HepG2 (cell line): Measurements from ENCODE around the gene HSPA5. TPM values are rescaled to one million over a fixed set of nuclear protein-coding genes. Genes with fewer than 3 reads are reported as not detected.

ENCODE experiments used
- ATAC-seq: fragments of 200-7000 bp; cut with Tn5 transposase; 3 replicates; pipeline ENCODE4 v1.9.1; 2020; ENCODE audit warnings: mild to moderate bottlenecking, moderate library complexity
- BruUV-seq: library from RNA; stranded (reverse); fragments of 400-500 nt; replicated peaks from 2 replicates; lab custom pipeline; 2021; lab: Mats Ljungman, UMichigan
- CTCF ChIA-PET: fragments of 300-600 bp; formaldehyde crosslinking; extraction: SDS; loops from one replicate; lab custom pipeline; 2021; ENCODE audit warnings: low total read pairs, inconsistent platforms, low intra/inter-chr PET ratio; lab: Yijun Ruan, JAX
- POLR2A ChIA-PET: fragments of 350-600 bp; sonication (Branson Sonifier 250); formaldehyde crosslinking; loops from one replicate; lab custom pipeline; 2020; ENCODE audit warnings: antibody characterized with exemption, inconsistent platforms; lab: Yijun Ruan, JAX
- DNase-seq: peaks from one replicate; pipeline ENCODE4 v3.0.0-alpha.2; 2015; ENCODE audit warnings: low spot score
- FAIRE-seq: peaks from 3 replicates; lab custom pipeline; 2011; peaks lifted over from hg19 to GRCh38; lab: Jason Lieb, UNC
- H2AFZ ChIP-seq: one replicate; pipeline ENCODE4 v1.6.1; 2011; ENCODE audit warnings: low read length, inconsistent platforms
- H3K27ac ChIP-seq: fragments of 300-600 bp; 3 replicates; pipeline ENCODE4 v1.8.0; 2011; ENCODE audit warnings: mixed run types, mild to moderate bottlenecking, mixed read lengths, low read length, inconsistent platforms; ENCODE audit not compliant: insufficient read depth; ENCODE audit errors: extremely low read length
- H3K27me3 ChIP-seq, 2 experiments: fragments of 200-600 bp in 1 of 2; 2 replicates in 1 of 2; 3 replicates in 1 of 2; pipeline versions ENCODE4 v1.6.0 to v1.8.0; 2011; ENCODE audit warnings: low read length in 2 of 2, mild to moderate bottlenecking in 2 of 2, moderate library complexity in 2 of 2, inconsistent platforms in 1 of 2; ENCODE audit not compliant: insufficient read depth in 2 of 2, control insufficient read depth in 1 of 2
- H3K36me3 ChIP-seq, 2 experiments: fragments of 200-600 bp in 1 of 2; replicated peaks in 1 of 2; 2 replicates in 1 of 2; 3 replicates in 1 of 2; pipeline versions ENCODE4 v1.5.1 to v1.8.0; 2011; ENCODE audit warnings: low read length in 2 of 2, inconsistent platforms in 1 of 2; ENCODE audit not compliant: insufficient read depth in 2 of 2, control insufficient read depth in 1 of 2
- H3K4me1 ChIP-seq: 2 replicates; pipeline ENCODE4 v1.5.1; 2012; ENCODE audit warnings: low read length, inconsistent platforms; ENCODE audit not compliant: insufficient read depth
- H3K4me2 ChIP-seq: 2 replicates; pipeline ENCODE4 v1.6.0; 2011; ENCODE audit warnings: low read depth, low read length, inconsistent platforms
- H3K4me3 ChIP-seq, 3 experiments: fragments of 200-600 bp in 1 of 3; sonication (generic), shearing (Covaris generic) in 1 of 3; replicated peaks in 1 of 3; 2 replicates each; pipeline ENCODE4 v1.5.1; 2011 to 2016; ENCODE audit warnings: low read length in 3 of 3, inconsistent platforms in 2 of 3, low read depth in 2 of 3, mild to moderate bottlenecking in 2 of 3, control low read depth in 1 of 3, mixed read lengths in 1 of 3; ENCODE audit not compliant: insufficient read depth in 1 of 3
- H3K79me2 ChIP-seq: one replicate; pipeline ENCODE4 v1.6.1; 2011; ENCODE audit warnings: low read length, inconsistent platforms; ENCODE audit not compliant: insufficient read depth
- H3K9ac ChIP-seq: 2 replicates; pipeline ENCODE4 v1.6.0; 2011; ENCODE audit warnings: mild to moderate bottlenecking, low read depth, low read length, inconsistent platforms; ENCODE audit not compliant: insufficient read depth
- H3K9me3 ChIP-seq: 2 replicates; pipeline ENCODE4 v1.5.1; 2012; ENCODE audit warnings: mild to moderate bottlenecking, low read length
- H4K20me1 ChIP-seq: 2 replicates; pipeline ENCODE4 v1.6.0; 2011; ENCODE audit warnings: inconsistent platforms, mild to moderate bottlenecking, low read length, moderate library complexity; ENCODE audit not compliant: insufficient read depth
- CBFB ChIP-seq: sonication (generic); formaldehyde crosslinking; IDR thresholded peaks from 2 replicates; pipeline ENCODE4 v1.4.0; 2020; ENCODE audit warnings: missing genetic modification reagents
- CBX5 ChIP-seq: sonication (generic); formaldehyde crosslinking; IDR thresholded peaks from 2 replicates; pipeline ENCODE4 v1.4.0; 2020; ENCODE audit warnings: missing genetic modification reagents, borderline replicate concordance
- ETV6 ChIP-seq: sonication (generic); formaldehyde crosslinking; conservative IDR thresholded peaks from 2 replicates; pipeline ENCODE4 v1.4.0; 2020; ENCODE audit warnings: missing genetic modification reagents
- HNRNPUL1 ChIP-seq: fragments of 200-400 bp; formaldehyde crosslinking; IDR thresholded peaks from 2 replicates; pipeline ENCODE4 v1.6.1; 2017; ENCODE audit warnings: low read depth, mild to moderate bottlenecking, low read length, moderate library complexity
- ISL2 ChIP-seq: sonication (generic); formaldehyde crosslinking; IDR thresholded peaks from 2 replicates; pipeline ENCODE4 v1.5.0; 2020; ENCODE audit warnings: missing genetic modification reagents
- KDM4B ChIP-seq: sonication (generic); formaldehyde crosslinking; IDR thresholded peaks from 2 replicates; pipeline ENCODE4 v1.4.0; 2020; ENCODE audit warnings: missing genetic modification reagents
- MTERF4 ChIP-seq: sonication (generic); formaldehyde crosslinking; IDR thresholded peaks from 2 replicates; pipeline ENCODE4 v1.8.0; 2023; ENCODE audit warnings: mild to moderate bottlenecking, missing genetic modification reagents
- MZF1 ChIP-seq: sonication (generic); formaldehyde crosslinking; IDR thresholded peaks from 2 replicates; pipeline ENCODE4 v1.8.1; 2023; ENCODE audit warnings: mild to moderate bottlenecking, missing genetic modification reagents, borderline replicate concordance
- NFYC ChIP-seq: IDR thresholded peaks from 2 replicates; pipeline ENCODE4 v1.6.1; 2016; ENCODE audit warnings: missing genetic modification reagents, missing compliant biosample characterization
- STAT5B ChIP-seq: sonication (generic); formaldehyde crosslinking; IDR thresholded peaks from 2 replicates; pipeline ENCODE4 v1.4.0; 2020; ENCODE audit warnings: missing genetic modification reagents
- TFDP2 ChIP-seq: sonication (generic); formaldehyde crosslinking; IDR thresholded peaks from 2 replicates; pipeline ENCODE4 v1.4.0; 2020; ENCODE audit warnings: missing genetic modification reagents
- ZFX ChIP-seq: sonication (generic); formaldehyde crosslinking; IDR thresholded peaks from 2 replicates; pipeline ENCODE4 v1.4.0; 2020; ENCODE audit warnings: mild to moderate bottlenecking, low read depth, missing genetic modification reagents, moderate library complexity
- ZNF446 ChIP-seq: sonication (generic); formaldehyde crosslinking; IDR thresholded peaks from 2 replicates; pipeline ENCODE4 v1.5.0; 2020; ENCODE audit warnings: mild to moderate bottlenecking, missing genetic modification reagents
- ZNF609 ChIP-seq: sonication (generic); formaldehyde crosslinking; IDR thresholded peaks from 2 replicates; pipeline ENCODE4 v1.4.0; 2020; ENCODE audit warnings: mild to moderate bottlenecking, missing genetic modification reagents, borderline replicate concordance
- ZNF709 ChIP-seq: sonication (generic); formaldehyde crosslinking; IDR thresholded peaks from 2 replicates; pipeline ENCODE4 v1.5.0; 2020; ENCODE audit warnings: mild to moderate bottlenecking, missing genetic modification reagents
- WGBS: methylation state at CpG from one replicate; pipeline ENCODE4 v1.1.6; 2017; ENCODE audit warnings: low lambda C conversion rate; 5-methylcytosine and 5-hydroxymethylcytosine counted together
- in situ Hi-C: cut with HindIII; loops from 2 replicates; pipeline ENCODE4 v1.10.0; 2017; ENCODE audit warnings: low pct_unique_long_range_greater_than_20kb; ENCODE audit not compliant: extremely low pct_ligation_motif_present
- intact Hi-C: fragments of 100-400 bp; cut with micrococcal nuclease; formaldehyde crosslinking; loops from one replicate; pipeline ENCODE4 v1.10.0; 2022; ENCODE audit not compliant: unreplicated experiment
- polyA plus RNA-seq, 8 experiments: library from polyadenylated mRNA; depleted of rRNA in 3 of 8; stranded (reverse) in 7 of 8; unstranded in 1 of 8; fragments of >200 nt; fragmentation: Illumina TruSeq in 4 of 8; extraction: Trizol in 4 of 8; gene quantifications; 2 replicates each; pipeline versions ENCODE4 v1.2.1 to v1.2.3, GENCODE V29; 2011 to 2016; ENCODE audit warnings: low read depth in 4 of 8, missing spikeins in 1 of 8, mixed read lengths in 1 of 8; ENCODE audit not compliant: insufficient read depth in 1 of 8
- total RNA-seq, 5 experiments: library from RNA; depleted of rRNA; stranded (reverse); fragments of >200 nt; fragmentation: Illumina TruSeq; extraction: Trizol; gene quantifications; 2 replicates each; pipeline ENCODE4 v1.2.3, GENCODE V29; 2016; ENCODE audit warnings: low read depth in 1 of 5

Gene HSPA5
- total and polyA plus RNA-seq, 2 of the 13 experiments (the other 11 are each of a cell fraction or from before 2014, with no cell fraction given) = 201 to 206 TPM

- TF ChIP-seq TFDP2 (CRISPR knock-in tag) (peak; percentile 88), HNRNPUL1 (no peak; the same call in 1 of the 2 replicates), CBX5 (peak; percentile 76; the same call in 1 of the 2 replicates), ZFX (CRISPR knock-in tag) (peak; percentile 92)
- TF ChIP-seq, all 625 proteins: peak for 231
Observed at GRCh38 chr9:125189361-125190289, 51.5 kb downstream of the HSPA5 start, which contains the start of gene PPP6C (continued).

GRCh38 chr9:125189011-125189360 is 52.2 kb downstream of the HSPA5 start:
- DNase-seq (no peak), FAIRE-seq (no peak), ATAC-seq (peak; percentile 47)
- H3K4me1 ChIP-seq = peaks cover 49% of the 10 kb centered on the region
- H2AFZ ChIP-seq = no peak overlapping the region
- intact Hi-C loops = no loop called here
- peak overlapping the region; percentile 91 to 100 (median 98) for H3K4me3 ChIP-seq
- peak overlapping the region; percentile 86 for H3K4me2 ChIP-seq
- peak overlapping the region; percentile 90 for H3K27ac ChIP-seq
- peaks cover 47% of the 10 kb centered on the region for H3K79me2 ChIP-seq
- no peaks in the 10 kb centered on the region for H3K36me3 ChIP-seq
- WGBS = 0% methylated on average over 3 of the region's 26 CpGs
- no peaks in the 10 kb centered on the region; a peak in 1 of 5 replicates for H3K27me3 ChIP-seq
- in situ Hi-C loops = no loop called here
- CTCF ChIA-PET = no interaction called here
- H4K20me1 ChIP-seq = no peaks in the 10 kb centered on the region
- H3K9me3 ChIP-seq = no peaks in the 10 kb centered on the region
- POLR2A ChIA-PET = interaction anchor here (3.2 kb wide), 1 partner anchor 10 kb away, joined by 29 read pairs; the partner anchor contains the start of gene RABEPK
- H3K9ac ChIP-seq = peak overlapping the region; percentile 98
- TSS peak; percentile 87 for BruUV-seq
- TF ChIP-seq MTERF4 (CRISPR knock-in tag) (peak; percentile 22; the same call in 1 of the 2 replicates), ZNF709 (CRISPR knock-in tag) (0 out of 2 replicates have a peak, but pooled peaks have one; percentile 15), STAT5B (CRISPR knock-in tag) (no peak), KDM4B (CRISPR knock-in tag) (0 out of 2 replicates have a peak, but pooled peaks have one; percentile 5), ZNF609 (CRISPR knock-in tag) (0 out of 2 replicates have a peak, but pooled peaks have one; percentile 14), NFYC (CRISPR knock-in tag) (no peak), CBFB (0 out of 2 replicates have a peak, but pooled peaks have one; percentile 16), ISL2 (CRISPR knock-in tag) (0 out of 2 replicates have a peak, but pooled peaks have one; percentile 4), ZNF446 (0 out of 2 replicates have a peak, but pooled peaks have one; percentile 54), ETV6 (0 out of 2 replicates have a peak, but pooled peaks have one; percentile 53), MZF1 (CRISPR knock-in tag) (no peak)
